Activated T-helper 1 cell treated with anti-CD3 and anti-CD28 coated beads, Interleukin-12 subunit alpha, Interleukin-12 subunit beta, Interleukin-2, Interleukin-4 antibody, amounts not matched to agents 30 ng/mL and 10 ng/mL and 1 ng/mL, durations not matched to agents 14 hours and 24 hours and 36 hours (primary cell): ENCODE results near the gene AKT1S1. TPM values are rescaled to one million over a fixed set of nuclear protein-coding genes. Genes with fewer than 3 reads are reported as not detected.

Source experiments
- DNase-seq: peaks from one replicate; pipeline ENCODE4 v3.0.0; 2021; ENCODE audit warnings: low spot score
- H3K27ac Mint-ChIP-seq: one replicate; pipeline ENCODE4 v1.8.0; 2021; ENCODE audit warnings: mild to moderate bottlenecking, mixed read lengths
- H3K27me3 Mint-ChIP-seq: one replicate; pipeline ENCODE4 v1.8.0; 2022; ENCODE audit warnings: mild to moderate bottlenecking, moderate library complexity, mixed read lengths; ENCODE audit not compliant: insufficient read depth
- H3K36me3 Mint-ChIP-seq: one replicate; pipeline ENCODE4 v1.8.0; 2021; ENCODE audit warnings: low read depth, mixed read lengths
- H3K4me1 Mint-ChIP-seq: one replicate; pipeline ENCODE4 v1.8.0; 2021; ENCODE audit warnings: low read depth, mixed read lengths
- H3K4me3 Mint-ChIP-seq: one replicate; pipeline ENCODE4 v1.8.0; 2021; ENCODE audit warnings: mild to moderate bottlenecking, moderate library complexity, mixed read lengths
- H3K9me3 Mint-ChIP-seq: one replicate; pipeline ENCODE4 v1.8.0; 2021; ENCODE audit warnings: mixed read lengths
- intact Hi-C: fragments of 100-400 bp; cut with micrococcal nuclease; formaldehyde crosslinking; loops from one replicate; pipeline ENCODE4 v1.15.1; 2024
- total RNA-seq: library from RNA; stranded (reverse); gene quantifications from 2 replicates; pipeline ENCODE4 v1.2.3, GENCODE V29; 2022

The AKT1S1 gene
- total RNA-seq, 1 donor from 2014 or later, result 32.2 TPM

- peaks cover 1% of the 10 kb centered on the region for H3K27me3 Mint-ChIP-seq
- H3K4me1 Mint-ChIP-seq, result peaks cover 39% of the 10 kb centered on the region
- peak overlapping the region; percentile 83 for H3K4me3 Mint-ChIP-seq
- no peaks in the 10 kb centered on the region for H3K9me3 Mint-ChIP-seq
- peak overlapping the region; percentile 99 for H3K27ac Mint-ChIP-seq
- intact Hi-C loops, result loop anchor here (2.0 kb wide), 1 partner anchor 45 kb away; the partner anchor contains the start of gene PTOV1
- no peak for DNase-seq
- peaks cover 17% of the 10 kb centered on the region for H3K36me3 Mint-ChIP-seq
Measured at GRCh38 chr19:49895566-49896297, 18.6 kb upstream of the AKT1S1 start.

GRCh38 chr19:49894879-49895565, 17.9 kb upstream of the AKT1S1 start:
- Mint-ChIP-seq H3K4me1 (peaks cover 34% of the 10 kb centered on the region), H3K9me3 (no peaks in the 10 kb centered on the region), H3K27me3 (peaks cover 1% of the 10 kb centered on the region), H3K27ac (peak overlapping the region; percentile 99), H3K36me3 (peaks cover 17% of the 10 kb centered on the region), H3K4me3 (peak overlapping the region; percentile 83)
- intact Hi-C loops, result no loop called here
- no peak for DNase-seq

GRCh38 chr19:49894011-49894664, 17.0 kb upstream of the AKT1S1 start:
- no peak for DNase-seq

GRCh38 chr19:49892716-49893115, 15.6 kb upstream of the AKT1S1 start:
- H3K36me3 Mint-ChIP-seq, result peaks cover 26% of the 10 kb centered on the region
- intact Hi-C loops, result no loop called here

More at GRCh38 chr19:49894011-49894664, 17.0 kb upstream of the AKT1S1 start:
- Mint-ChIP-seq H3K27ac (peak overlapping the region; percentile 63), H3K4me1 (peaks cover 34% of the 10 kb centered on the region), H3K9me3 (no peaks in the 10 kb centered on the region), H3K27me3 (peaks cover 1% of the 10 kb centered on the region), H3K4me3 (peak overlapping the region; percentile 5), H3K36me3 (peaks cover 22% of the 10 kb centered on the region)
- intact Hi-C loops, result no loop called here

GRCh38 chr19:49891393-49891792, 14.2 kb upstream of the AKT1S1 start:
- DNase-seq, result no peak
- peaks cover 18% of the 10 kb centered on the region for H3K4me1 Mint-ChIP-seq
- H3K4me3 Mint-ChIP-seq, result no peak overlapping the region
- H3K9me3 Mint-ChIP-seq, result no peaks in the 10 kb centered on the region
- H3K36me3 Mint-ChIP-seq, result peaks cover 26% of the 10 kb centered on the region
- no peak overlapping the region for H3K27ac Mint-ChIP-seq
- peaks cover 1% of the 10 kb centered on the region for H3K27me3 Mint-ChIP-seq
- intact Hi-C loops, result no loop called here

More at GRCh38 chr19:49892716-49893115, 15.6 kb upstream of the AKT1S1 start:
- H3K4me3 Mint-ChIP-seq, result no peak overlapping the region
- H3K27ac Mint-ChIP-seq, result peak overlapping the region; percentile 18
- peaks cover 31% of the 10 kb centered on the region for H3K4me1 Mint-ChIP-seq
- DNase-seq, result no peak
- H3K9me3 Mint-ChIP-seq, result no peaks in the 10 kb centered on the region
- peaks cover 1% of the 10 kb centered on the region for H3K27me3 Mint-ChIP-seq

- H3K4me1 Mint-ChIP-seq, result peaks cover 13% of the 10 kb centered on the region
- no peaks in the 10 kb centered on the region for H3K9me3 Mint-ChIP-seq
- H3K27me3 Mint-ChIP-seq, result peaks cover 1% of the 10 kb centered on the region
- H3K4me3 Mint-ChIP-seq, result peak overlapping the region; percentile 80
- DNase-seq, result peak; percentile 36
- peak overlapping the region; percentile 77 for H3K27ac Mint-ChIP-seq
- peaks cover 29% of the 10 kb centered on the region for H3K36me3 Mint-ChIP-seq
- intact Hi-C loops, result loop anchor here (1.0 kb wide), 4 partner anchors 13 to 39 kb away; partner anchors contain the start of genes AKT1S1, ATF5, NUP62 and TBC1D17
Measured at GRCh38 chr19:49890349-49891311, 13.5 kb upstream of the AKT1S1 start.

GRCh38 chr19:49889687-49890348, 12.7 kb upstream of the AKT1S1 start:
- peak; percentile 74 for DNase-seq
- H3K4me1 Mint-ChIP-seq, result peaks cover 13% of the 10 kb centered on the region
- peak overlapping the region; percentile 77 for H3K27ac Mint-ChIP-seq
- no peaks in the 10 kb centered on the region for H3K9me3 Mint-ChIP-seq
- intact Hi-C loops, result loop anchor here (1.0 kb wide), 4 partner anchors 13 to 39 kb away; partner anchors contain the start of genes AKT1S1, ATF5, NUP62 and TBC1D17
- peaks cover 33% of the 10 kb centered on the region for H3K36me3 Mint-ChIP-seq
- H3K27me3 Mint-ChIP-seq, result peaks cover 1% of the 10 kb centered on the region
- H3K4me3 Mint-ChIP-seq, result peak overlapping the region; percentile 80

- no peaks in the 10 kb centered on the region for H3K9me3 Mint-ChIP-seq
- peaks cover 13% of the 10 kb centered on the region for H3K4me1 Mint-ChIP-seq
- DNase-seq, result no peak
- peaks cover 1% of the 10 kb centered on the region for H3K27me3 Mint-ChIP-seq
- H3K4me3 Mint-ChIP-seq, result peak overlapping the region; percentile 37
- peaks cover 35% of the 10 kb centered on the region for H3K36me3 Mint-ChIP-seq
- intact Hi-C loops, result no loop called here
- H3K27ac Mint-ChIP-seq, result no peak overlapping the region
Measured at GRCh38 chr19:49889038-49889686, 12.0 kb upstream of the AKT1S1 start.

GRCh38 chr19:49888510-49888824, 11.3 kb upstream of the AKT1S1 start:
- no peak for DNase-seq
- intact Hi-C loops, result no loop called here
- Mint-ChIP-seq H3K27me3 (peaks cover 1% of the 10 kb centered on the region), H3K4me3 (no peak overlapping the region), H3K9me3 (no peaks in the 10 kb centered on the region), H3K4me1 (peaks cover 13% of the 10 kb centered on the region), H3K36me3 (peaks cover 37% of the 10 kb centered on the region), H3K27ac (no peak overlapping the region)

GRCh38 chr19:49887665-49888509, 10.7 kb upstream of the AKT1S1 start:
- peaks cover 1% of the 10 kb centered on the region for H3K27me3 Mint-ChIP-seq
- no peak overlapping the region for H3K4me3 Mint-ChIP-seq
- no peaks in the 10 kb centered on the region for H3K9me3 Mint-ChIP-seq
- peaks cover 37% of the 10 kb centered on the region for H3K36me3 Mint-ChIP-seq
- H3K4me1 Mint-ChIP-seq, result peaks cover 7% of the 10 kb centered on the region
- no peak for DNase-seq
- intact Hi-C loops, result no loop called here
- H3K27ac Mint-ChIP-seq, result no peak overlapping the region
